ENCODE measurements around the gene HCK.

The HCK gene

GRCh38 chr20:32057656-32058184 lies 5.7 kb downstream of the HCK start:
- no peak overlapping the region for H3K27ac ChIP-seq (ENCODE audit: insufficient read depth in 1 of 2, low read depth in 1 of 2, low read length in 2 of 2, poor library complexity in 1 of 2, severe bottlenecking in 2 of 2)
- POLR2A ChIA-PET, result interaction anchor here (0.6 kb wide), 1 partner anchor 39 kb away, joined by 5 read pairs; no protein-coding TSS in a partner anchor
- peaks cover 0 to 17% (median 0%) of the 10 kb centered on the region in 4 experiments for H3K36me3 ChIP-seq (ENCODE audit: control insufficient read depth in 4 of 4, insufficient read depth in 4 of 4, low read length in 3 of 4)
- H3K4me1 ChIP-seq (ENCODE audit: control extremely low read depth in 1 of 4, control insufficient read depth in 4 of 4, insufficient read depth in 4 of 4, low read length in 3 of 4), result peaks cover 0 to 53% (median 10%) of the 10 kb centered on the region in 4 experiments
- no peak overlapping the region for H3K4me3 ChIP-seq (ENCODE audit: control insufficient read depth in 1 of 7, extremely low read depth in 1 of 7, insufficient read depth in 4 of 7, low read depth in 2 of 7, low read length in 6 of 7)
- CTCF ChIA-PET, result interaction anchor here (10.8 kb wide), 1 partner anchor 25 kb away, joined by 70 read pairs; no protein-coding TSS in a partner anchor
- H3K27me3 ChIP-seq (replicated peaks in 2 of 5; ENCODE audit: control insufficient read depth in 4 of 5, insufficient read depth in 5 of 5, low read length in 4 of 5), result peaks cover 0 to 6% (median 0%) of the 10 kb centered on the region in 5 experiments
- no peaks in the 10 kb centered on the region for H3K9me3 ChIP-seq (ENCODE audit: control extremely low read depth in 1 of 5, control insufficient read depth in 4 of 5, insufficient read depth in 2 of 5, low read depth in 1 of 5, low read length in 4 of 5)
- WGBS (ENCODE audit: insufficient coverage), result 98% methylated on average over 7 of the region's 8 CpGs
- DNase-seq, result no peak

- CTCF ChIA-PET, result interaction anchor here (1.6 to 10.8 kb wide), 2 partner anchors 27 to 32 kb away, joined by 3 to 70 read pairs; no protein-coding TSS in a partner anchor
- DNase-seq, result no peak
- Histone ChIP-seq H3K9me3 (ENCODE audit: control extremely low read depth in 1 of 5, control insufficient read depth in 4 of 5, insufficient read depth in 2 of 5, low read depth in 1 of 5, low read length in 4 of 5) (no peaks in the 10 kb centered on the region), H3K27ac (ENCODE audit: insufficient read depth in 1 of 2, low read depth in 1 of 2, low read length in 2 of 2, poor library complexity in 1 of 2, severe bottlenecking in 2 of 2) (no peak overlapping the region), H3K27me3 (replicated peaks in 2 of 5; ENCODE audit: control insufficient read depth in 4 of 5, insufficient read depth in 5 of 5, low read length in 4 of 5) (no peaks in the 10 kb centered on the region), H3K4me3 (ENCODE audit: control insufficient read depth in 1 of 7, extremely low read depth in 1 of 7, insufficient read depth in 4 of 7, low read depth in 2 of 7, low read length in 6 of 7) (no peak overlapping the region), H3K4me1 (ENCODE audit: control extremely low read depth in 1 of 4, control insufficient read depth in 4 of 4, insufficient read depth in 4 of 4, low read length in 3 of 4) (peaks cover 2 to 54% (median 14%) of the 10 kb centered on the region in 4 experiments), H3K36me3 (ENCODE audit: control insufficient read depth in 4 of 4, insufficient read depth in 4 of 4, low read length in 3 of 4) (peaks cover 0 to 16% (median 0%) of the 10 kb centered on the region in 4 experiments)
- WGBS (ENCODE audit: insufficient coverage), result no CpG with 5 or more reads among the region's 1 CpG
- POLR2A ChIA-PET, result interaction anchor here (0.6 kb wide), 1 partner anchor 1419 kb away, joined by 3 read pairs; no protein-coding TSS in a partner anchor
Observed at GRCh38 chr20:32059189-32059588, 7.1 kb downstream of the HCK start.

- Histone ChIP-seq H3K27me3 (replicated peaks in 2 of 5; ENCODE audit: control insufficient read depth in 4 of 5, insufficient read depth in 5 of 5, low read length in 4 of 5) (no peaks in the 10 kb centered on the region), H3K36me3 (ENCODE audit: control insufficient read depth in 4 of 4, insufficient read depth in 4 of 4, low read length in 3 of 4) (peaks cover 0 to 24% (median 0%) of the 10 kb centered on the region in 4 experiments), H3K9me3 (ENCODE audit: control extremely low read depth in 1 of 5, control insufficient read depth in 4 of 5, insufficient read depth in 2 of 5, low read depth in 1 of 5, low read length in 4 of 5) (no peaks in the 10 kb centered on the region), H3K4me3 (ENCODE audit: control insufficient read depth in 1 of 7, extremely low read depth in 1 of 7, insufficient read depth in 4 of 7, low read depth in 2 of 7, low read length in 6 of 7) (peak overlapping the region in 1 of 7 experiments; percentile 20), H3K27ac (ENCODE audit: insufficient read depth in 1 of 2, low read depth in 1 of 2, low read length in 2 of 2, poor library complexity in 1 of 2, severe bottlenecking in 2 of 2) (no peak overlapping the region), H3K4me1 (ENCODE audit: control extremely low read depth in 1 of 4, control insufficient read depth in 4 of 4, insufficient read depth in 4 of 4, low read length in 3 of 4) (peaks cover 9 to 60% (median 14%) of the 10 kb centered on the region in 4 experiments)
- ChIA-PET POLR2A (interaction anchor here (0.8 to 1.0 kb wide), 2 partner anchors 9 to 10 kb away, joined by 3 to 6 read pairs; no protein-coding TSS in a partner anchor), CTCF (interaction anchor here (0.7 to 10.8 kb wide), 5 partner anchors 9 to 37 kb away, joined by 3 to 70 read pairs (median 4); no protein-coding TSS in a partner anchor)
- 0% methylated on average over 2 of the region's 4 CpGs for WGBS (ENCODE audit: insufficient coverage)
- DNase-seq, result peak; percentile 34 to 81 (median 78)
Observed at GRCh38 chr20:32062776-32063170, 10.7 kb downstream of the HCK start.

DNA sequence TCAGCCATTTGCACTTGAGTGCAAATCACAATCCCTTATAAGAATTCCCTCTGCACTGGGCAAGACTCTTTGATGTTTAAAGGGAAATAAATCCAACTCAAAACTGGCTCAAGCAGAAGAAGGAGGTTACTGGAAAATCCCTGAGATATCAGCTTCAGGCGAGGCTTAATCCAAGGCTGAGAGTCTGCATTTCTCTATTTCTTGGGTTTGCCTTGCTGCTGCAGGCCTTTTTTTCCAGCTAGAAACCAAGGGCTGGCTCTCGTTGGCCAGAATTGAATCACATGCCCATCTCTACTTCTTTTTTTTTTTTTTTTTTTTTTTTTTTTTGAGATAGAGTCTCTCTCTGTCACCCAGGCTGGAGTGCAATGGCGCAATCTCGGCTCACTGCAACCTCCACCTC lies 11.7 kb downstream of the HCK start:
- peaks cover 9 to 60% (median 14%) of the 10 kb centered on the region in 4 experiments for H3K4me1 ChIP-seq (ENCODE audit: control extremely low read depth in 1 of 4, control insufficient read depth in 4 of 4, insufficient read depth in 4 of 4, low read length in 3 of 4)
- WGBS (ENCODE audit: insufficient coverage), result 100% methylated on average over 1 of the region's 4 CpGs
- ChIA-PET POLR2A (no interaction called here), CTCF (interaction anchor here (1.7 to 10.8 kb wide), 2 partner anchors 10 to 31 kb away, joined by 6 to 70 read pairs; no protein-coding TSS in a partner anchor)
- no peak overlapping the region for H3K27ac ChIP-seq (ENCODE audit: insufficient read depth in 1 of 2, low read depth in 1 of 2, low read length in 2 of 2, poor library complexity in 1 of 2, severe bottlenecking in 2 of 2)
- peak in 1 of 3 donors; percentile 20 for DNase-seq
- no peak overlapping the region for H3K4me3 ChIP-seq (ENCODE audit: control insufficient read depth in 1 of 7, extremely low read depth in 1 of 7, insufficient read depth in 4 of 7, low read depth in 2 of 7, low read length in 6 of 7)
- H3K9me3 ChIP-seq (ENCODE audit: control extremely low read depth in 1 of 5, control insufficient read depth in 4 of 5, insufficient read depth in 2 of 5, low read depth in 1 of 5, low read length in 4 of 5), result no peaks in the 10 kb centered on the region
- H3K36me3 ChIP-seq (ENCODE audit: control insufficient read depth in 4 of 4, insufficient read depth in 4 of 4, low read length in 3 of 4), result peaks cover 0 to 22% (median under 1%) of the 10 kb centered on the region in 4 experiments
- no peaks in the 10 kb centered on the region for H3K27me3 ChIP-seq (replicated peaks in 2 of 5; ENCODE audit: control insufficient read depth in 4 of 5, insufficient read depth in 5 of 5, low read length in 4 of 5)

DNA sequence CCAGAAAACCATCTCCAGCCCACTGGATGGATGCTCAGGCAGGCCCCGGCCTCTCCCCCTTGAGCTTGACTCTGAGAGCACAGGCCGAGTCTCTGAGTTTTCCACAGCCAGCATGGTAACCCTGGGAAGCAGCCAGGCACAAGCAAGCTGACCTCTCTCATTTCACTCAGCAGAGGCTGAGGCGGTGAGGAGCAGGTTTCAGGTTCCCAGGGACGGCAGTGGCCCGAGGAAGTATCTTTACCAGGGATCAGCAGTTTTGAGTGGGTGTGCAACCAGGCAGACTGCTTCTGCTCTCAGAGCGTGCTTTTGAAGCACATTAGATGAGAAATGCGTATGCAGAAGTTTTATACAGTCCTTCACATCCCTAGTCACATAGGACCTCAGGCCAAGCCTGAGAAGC lies 12.6 kb downstream of the HCK start:
- CTCF ChIA-PET, result interaction anchor here (1.2 to 10.8 kb wide), 2 partner anchors 10 to 32 kb away, joined by 3 to 70 read pairs; no protein-coding TSS in a partner anchor
- Histone ChIP-seq H3K9me3 (ENCODE audit: control extremely low read depth in 1 of 5, control insufficient read depth in 4 of 5, insufficient read depth in 2 of 5, low read depth in 1 of 5, low read length in 4 of 5) (no peaks in the 10 kb centered on the region), H3K27ac (ENCODE audit: insufficient read depth in 1 of 2, low read depth in 1 of 2, low read length in 2 of 2, poor library complexity in 1 of 2, severe bottlenecking in 2 of 2) (no peak overlapping the region), H3K4me3 (ENCODE audit: control insufficient read depth in 1 of 7, extremely low read depth in 1 of 7, insufficient read depth in 4 of 7, low read depth in 2 of 7, low read length in 6 of 7) (no peak overlapping the region), H3K36me3 (ENCODE audit: control insufficient read depth in 4 of 4, insufficient read depth in 4 of 4, low read length in 3 of 4) (peaks cover 0 to 25% (median under 1%) of the 10 kb centered on the region in 4 experiments), H3K27me3 (replicated peaks in 2 of 5; ENCODE audit: control insufficient read depth in 4 of 5, insufficient read depth in 5 of 5, low read length in 4 of 5) (no peaks in the 10 kb centered on the region), H3K4me1 (ENCODE audit: control extremely low read depth in 1 of 4, control insufficient read depth in 4 of 4, insufficient read depth in 4 of 4, low read length in 3 of 4) (peaks cover 12 to 66% (median 16%) of the 10 kb centered on the region in 4 experiments)
- 97% methylated on average over 7 of the region's 7 CpGs for WGBS (ENCODE audit: insufficient coverage)
- POLR2A ChIA-PET, result no interaction called here
- DNase-seq, result no peak

- CTCF ChIA-PET, result interaction anchor here (10.8 kb wide), 1 partner anchor 35 kb away, joined by 70 read pairs; no protein-coding TSS in a partner anchor
- POLR2A ChIA-PET, result interaction anchor here (0.6 kb wide), 1 partner anchor 632 kb away, joined by 4 read pairs; no protein-coding TSS in a partner anchor
- Histone ChIP-seq H3K4me3 (ENCODE audit: control insufficient read depth in 1 of 7, extremely low read depth in 1 of 7, insufficient read depth in 4 of 7, low read depth in 2 of 7, low read length in 6 of 7) (no peak overlapping the region), H3K27ac (ENCODE audit: insufficient read depth in 1 of 2, low read depth in 1 of 2, low read length in 2 of 2, poor library complexity in 1 of 2, severe bottlenecking in 2 of 2) (no peak overlapping the region), H3K4me1 (ENCODE audit: control extremely low read depth in 1 of 4, control insufficient read depth in 4 of 4, insufficient read depth in 4 of 4, low read length in 3 of 4) (peaks cover 10 to 67% (median 17%) of the 10 kb centered on the region in 4 experiments), H3K27me3 (replicated peaks in 2 of 5; ENCODE audit: control insufficient read depth in 4 of 5, insufficient read depth in 5 of 5, low read length in 4 of 5) (no peaks in the 10 kb centered on the region), H3K36me3 (ENCODE audit: control insufficient read depth in 4 of 4, insufficient read depth in 4 of 4, low read length in 3 of 4) (peaks cover 0 to 37% (median 5%) of the 10 kb centered on the region in 4 experiments), H3K9me3 (ENCODE audit: control extremely low read depth in 1 of 5, control insufficient read depth in 4 of 5, insufficient read depth in 2 of 5, low read depth in 1 of 5, low read length in 4 of 5) (no peaks in the 10 kb centered on the region)
- 100% methylated on average over 2 of the region's 6 CpGs for WGBS (ENCODE audit: insufficient coverage)
- DNase-seq, result peak in 1 of 3 donors; percentile 12
Observed at GRCh38 chr20:32067234-32067821, 15.3 kb downstream of the HCK start.
